ENCODE data around the gene AURKA.
"Not testable (repeated sequence)": the region's sequence is repeated elsewhere in the genome, so short reads cannot be mapped to it uniquely, and the experiment has no call there.

Gene AURKA

DNA sequence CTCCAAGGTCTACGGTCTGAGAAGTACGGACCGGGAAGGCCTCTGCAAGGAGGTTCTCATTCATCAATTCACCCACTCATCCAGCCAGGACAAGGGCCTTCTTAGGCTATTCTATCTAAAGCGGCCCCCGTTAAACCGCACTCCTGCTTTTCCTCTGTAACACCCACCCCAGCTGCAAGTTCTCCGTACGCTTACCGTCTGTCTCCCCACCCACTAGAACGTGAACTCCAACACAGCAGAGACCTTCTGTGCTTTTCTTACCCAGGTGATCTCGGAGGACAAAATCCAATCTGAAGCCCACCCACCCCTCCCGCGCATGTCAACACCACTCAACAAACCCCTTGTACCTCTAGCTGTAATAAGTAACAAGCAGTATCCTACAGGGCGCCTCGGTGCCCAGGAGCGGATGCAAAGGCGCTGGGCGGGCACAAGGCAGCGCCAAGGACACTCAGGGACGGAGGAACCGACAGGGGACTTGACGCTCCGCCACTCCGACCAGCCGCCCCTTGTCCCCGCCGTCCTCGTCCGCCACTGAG lies 351 bp downstream of the AURKA start:
- DNase-seq (ENCODE audit: low read depth in 2 of 2): no peak

- DNase-seq (ENCODE audit: low read depth in 2 of 2): no peak
These were observed 978 bp downstream of the AURKA start for GRCh38 chr20:56391037-56391436.

DNA sequence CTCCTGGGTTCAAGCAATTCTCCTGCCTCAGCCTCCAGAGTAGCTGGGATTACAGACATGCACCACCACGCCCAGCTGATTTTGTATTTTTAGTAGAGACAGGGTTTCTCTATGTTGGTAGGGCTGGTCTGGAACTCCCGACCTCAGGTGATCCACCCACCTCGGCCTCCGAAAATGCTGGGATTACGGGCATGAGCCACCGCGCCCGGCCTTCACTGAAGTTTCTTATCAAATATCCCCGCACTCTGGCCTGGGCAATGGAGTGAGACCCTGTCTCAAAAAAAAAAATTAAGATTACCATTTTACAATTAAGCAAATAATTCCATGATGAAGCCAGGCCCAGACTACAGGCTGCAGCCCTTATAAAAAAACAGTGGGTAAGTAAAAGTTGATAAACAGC lies 1.6 kb downstream of the AURKA start:
- DNase-seq (ENCODE audit: low read depth in 2 of 2): not testable (repeated sequence)

DNA sequence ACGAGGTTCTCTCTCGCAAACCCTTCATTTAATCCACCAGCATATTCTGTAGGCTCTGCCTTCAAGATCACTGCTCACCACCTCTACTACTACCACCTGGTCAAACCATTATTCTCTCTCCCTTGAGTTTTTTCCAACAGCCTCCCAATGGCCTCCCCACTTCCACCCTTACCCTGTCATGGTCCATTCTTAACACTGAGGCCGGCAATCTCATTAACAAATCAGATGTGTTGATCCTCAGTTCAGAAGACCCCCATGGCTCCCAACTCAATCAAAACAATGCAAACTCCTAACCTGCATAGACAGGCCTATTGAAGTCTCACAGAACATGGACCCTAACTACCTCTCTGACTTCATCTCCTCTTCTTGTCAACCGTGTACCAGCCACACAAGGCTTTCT lies 2.2 kb downstream of the AURKA start:
- DNase-seq (ENCODE audit: low read depth in 2 of 2): no peak

DNA sequence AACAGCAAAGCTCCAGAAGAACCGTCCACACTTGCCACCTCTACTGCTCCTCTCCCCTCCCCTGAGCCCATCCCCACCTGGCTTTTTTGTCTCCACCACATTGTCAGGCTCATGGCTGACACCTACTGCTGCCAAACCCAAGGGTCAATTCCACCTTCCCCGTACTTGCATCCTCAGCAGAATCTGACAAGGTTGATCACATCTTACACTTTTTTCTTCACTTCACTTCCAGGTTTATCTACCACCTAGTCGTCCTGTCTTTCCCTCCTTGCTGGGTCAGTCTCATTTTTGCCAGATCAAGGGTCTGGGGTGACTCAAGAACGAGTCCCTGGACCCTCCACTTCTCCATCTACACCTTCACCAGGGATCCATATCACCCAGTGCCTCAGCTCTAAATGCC lies 3.1 kb downstream of the AURKA start:
- DNase-seq (ENCODE audit: low read depth in 2 of 2): no peak

- no peak for DNase-seq (ENCODE audit: low read depth in 2 of 2)
These were observed 5.8 kb downstream of the AURKA start for GRCh38 chr20:56386219-56386618.

- no peak for DNase-seq (ENCODE audit: low read depth in 2 of 2)
These were observed 6.9 kb downstream of the AURKA start for GRCh38 chr20:56385130-56385529.

DNA sequence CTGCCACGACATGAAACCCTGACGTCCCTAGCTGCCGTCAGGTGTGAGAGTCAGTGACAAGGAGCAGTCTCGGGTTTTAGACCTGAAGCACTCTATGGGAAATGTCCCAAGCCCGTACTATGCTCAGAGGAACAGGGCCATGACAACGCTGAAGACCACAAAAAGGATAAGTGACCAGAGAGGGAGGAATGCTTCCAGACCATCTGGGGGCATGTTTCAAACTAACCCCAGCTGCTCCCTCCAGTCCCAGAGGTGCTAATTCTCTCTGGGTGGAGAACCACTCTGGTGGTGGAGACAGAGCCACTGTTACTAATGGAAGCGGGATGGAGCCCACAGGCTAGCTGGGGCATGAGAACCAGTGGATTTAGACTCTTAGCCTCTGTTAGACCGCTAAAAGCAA lies 8.7 kb downstream of the AURKA start:
- DNase-seq (ENCODE audit: low read depth in 2 of 2): no peak

DNA sequence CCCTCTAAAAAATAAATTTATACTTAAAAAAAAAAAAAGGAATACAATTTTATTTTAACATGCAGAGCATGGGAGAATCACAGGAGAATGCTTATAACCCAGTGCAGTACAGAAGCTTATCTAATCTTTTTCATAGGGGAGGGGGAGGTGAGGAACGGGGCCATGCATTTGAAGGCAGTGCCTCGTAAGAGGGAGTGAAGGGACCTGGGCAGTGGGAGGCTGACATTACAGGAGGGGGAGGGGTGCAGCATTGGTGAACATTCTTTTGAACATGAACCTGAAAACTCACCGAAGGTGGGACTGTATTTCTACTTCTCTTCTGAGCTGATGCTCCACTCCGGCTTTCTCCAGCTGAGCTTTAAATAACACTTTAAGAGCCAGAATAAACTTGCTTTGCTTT lies 9.3 kb downstream of the AURKA start:
- DNase-seq (ENCODE audit: low read depth in 2 of 2): no peak

- no peak for DNase-seq (ENCODE audit: low read depth in 2 of 2)
These were observed 10.5 kb downstream of the AURKA start for GRCh38 chr20:56381501-56381900.

GRCh38 chr20:56380375-56380774 lies 11.6 kb downstream of the AURKA start:
- no peak for DNase-seq (ENCODE audit: low read depth in 2 of 2)

- no peak for DNase-seq (ENCODE audit: low read depth in 2 of 2)
These were observed 13.6 kb downstream of the AURKA start for GRCh38 chr20:56378386-56378785.

DNA sequence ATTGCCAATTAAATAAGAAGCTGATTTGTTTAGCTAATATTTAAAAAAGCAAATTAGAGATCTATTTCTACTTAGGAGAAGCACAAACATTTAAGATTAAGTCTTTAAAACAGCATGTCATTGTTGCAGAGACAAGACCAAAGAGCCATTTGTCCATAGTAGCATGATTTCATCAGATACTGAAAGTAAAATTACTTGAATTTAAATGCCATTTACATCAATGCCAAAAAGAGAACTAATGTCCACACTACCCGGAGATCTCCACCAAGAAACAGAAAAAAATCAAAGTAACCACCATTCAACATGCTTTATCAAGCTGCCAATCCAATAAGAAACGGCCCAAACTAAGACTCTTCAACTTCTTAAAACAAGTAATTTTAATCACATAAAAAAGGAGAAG lies 15.7 kb downstream of the AURKA start:
- DNase-seq (ENCODE audit: low read depth in 2 of 2): no peak

- DNase-seq (ENCODE audit: low read depth in 2 of 2): no peak
These were observed 18.1 kb downstream of the AURKA start for GRCh38 chr20:56373942-56374341.

DNA sequence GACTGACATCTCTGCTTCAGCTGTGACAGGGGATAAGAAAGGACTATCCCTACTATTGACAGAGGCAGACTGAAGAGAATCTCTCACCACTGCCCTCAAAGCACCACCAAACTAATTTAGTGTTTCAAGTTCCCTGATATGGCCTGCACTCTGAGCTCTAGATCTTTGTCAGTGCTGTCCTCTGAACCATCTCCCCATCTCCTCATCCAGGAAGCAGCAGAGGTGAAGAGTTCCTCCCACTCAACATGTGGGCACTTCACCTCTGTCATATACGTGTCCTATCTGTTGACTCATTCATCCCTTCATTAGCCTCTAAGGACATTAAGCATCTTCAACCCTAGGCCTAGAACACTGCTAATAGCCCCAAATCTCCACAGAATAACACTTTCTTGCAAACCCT lies 19.2 kb downstream of the AURKA start:
- DNase-seq (ENCODE audit: low read depth in 2 of 2): no peak

- DNase-seq (ENCODE audit: low read depth in 2 of 2): no peak
These were observed 20.0 kb downstream of the AURKA start for GRCh38 chr20:56371977-56372376.

- DNase-seq (ENCODE audit: low read depth in 2 of 2): no peak
These were observed 22.8 kb downstream of the AURKA start for GRCh38 chr20:56369179-56369578.

- DNase-seq (ENCODE audit: low read depth in 2 of 2): no peak
These were observed 23.5 kb downstream of the AURKA start for GRCh38 chr20:56368351-56369134.

DNA sequence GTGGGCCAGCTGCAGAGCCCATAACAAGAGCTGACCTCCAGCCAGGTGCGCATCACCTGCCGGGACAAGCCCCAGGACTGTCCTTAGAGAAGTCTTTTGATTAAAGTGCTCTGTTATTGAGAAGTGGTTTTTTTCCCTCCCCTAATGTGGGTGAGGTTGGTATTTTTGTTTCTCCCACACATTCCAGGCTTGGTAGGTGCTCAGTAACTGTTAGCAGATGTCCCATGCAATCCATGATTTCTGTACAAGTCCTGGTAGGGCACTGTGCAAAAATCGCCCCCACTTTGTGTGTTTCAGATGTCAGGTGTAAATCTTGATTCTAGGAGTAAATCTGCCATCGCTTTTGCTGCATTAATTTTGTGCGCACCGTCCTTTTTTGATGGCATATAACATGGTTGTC lies 28.5 kb downstream of the AURKA start:
- DNase-seq (ENCODE audit: low read depth in 2 of 2): no peak

GRCh38 chr20:56362833-56363413 lies 29.1 kb downstream of the AURKA start:
- DNase-seq (ENCODE audit: low read depth in 2 of 2): no peak

DNA sequence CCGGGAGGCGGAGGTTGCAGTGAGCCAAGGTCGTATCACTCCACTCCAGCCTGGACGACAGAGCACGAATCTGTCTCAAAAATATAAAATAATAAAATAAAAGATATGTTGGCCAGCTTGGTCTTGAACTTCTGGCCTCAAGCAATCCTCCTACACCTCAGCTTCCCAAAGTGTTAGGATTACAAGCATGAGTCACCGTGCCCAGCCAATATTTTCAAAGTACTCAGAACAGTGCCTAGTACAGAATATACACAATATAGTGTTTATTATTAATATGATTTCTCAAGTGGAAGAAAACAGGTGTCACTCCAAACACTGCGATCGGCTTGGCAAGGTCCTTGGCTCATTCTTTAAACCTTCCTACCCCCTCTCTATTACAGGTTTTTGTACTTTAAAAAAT lies 30.1 kb downstream of the AURKA start:
- DNase-seq (ENCODE audit: low read depth in 2 of 2): no peak

GRCh38 chr20:56360908-56361205 lies 31.2 kb downstream of the AURKA start:
- no peak for DNase-seq (ENCODE audit: low read depth in 2 of 2)

DNA sequence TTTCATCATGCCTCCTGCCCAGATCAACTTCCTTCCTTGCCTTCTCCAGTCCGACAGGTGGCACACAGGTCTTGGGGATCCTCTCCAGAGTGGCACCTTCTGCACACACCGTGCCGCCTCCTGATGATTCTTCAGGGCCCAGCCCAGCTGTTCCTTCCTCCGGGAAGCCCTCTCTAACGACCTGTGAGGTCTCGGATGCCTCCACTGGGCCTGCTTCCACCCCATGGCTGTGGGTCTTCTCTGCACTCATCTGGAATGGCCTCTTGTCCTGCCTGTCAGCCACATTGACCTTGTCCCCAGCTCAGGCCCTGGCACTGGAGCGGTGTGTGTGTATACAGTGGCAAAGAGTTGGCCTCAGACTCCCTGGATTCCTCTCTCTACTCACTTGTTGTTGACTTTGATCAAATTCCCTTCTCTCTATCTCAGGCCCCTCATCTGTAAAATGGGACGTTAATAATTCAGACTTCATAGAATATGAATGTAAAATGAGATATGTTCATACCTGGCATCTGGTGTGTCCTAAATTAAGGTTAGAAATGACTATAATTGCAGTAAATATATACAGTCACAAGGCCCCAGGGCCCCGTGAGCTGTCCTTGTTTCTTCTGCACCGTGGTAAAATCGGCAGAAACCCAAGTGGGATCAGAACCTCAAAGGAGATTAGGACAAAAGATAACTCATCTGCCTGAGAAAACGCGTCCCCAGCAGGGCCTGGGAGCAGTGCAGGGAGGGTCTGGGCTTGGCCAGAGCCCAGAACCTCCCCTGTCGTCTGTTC lies 31.7 kb downstream of the AURKA start:
- DNase-seq (ENCODE audit: low read depth in 2 of 2): no peak
